ENCODE results near the gene IFFO2. TPM values are rescaled to one million over a fixed set of nuclear protein-coding genes. Genes with fewer than 3 reads are reported as not detected.

Gene IFFO2
- total and polyA plus RNA-seq, 2 of the 8 experiments (the other 6 are each of a cell fraction or from before 2014, with no cell fraction given) = 6.6 to 10.4 TPM

DNA sequence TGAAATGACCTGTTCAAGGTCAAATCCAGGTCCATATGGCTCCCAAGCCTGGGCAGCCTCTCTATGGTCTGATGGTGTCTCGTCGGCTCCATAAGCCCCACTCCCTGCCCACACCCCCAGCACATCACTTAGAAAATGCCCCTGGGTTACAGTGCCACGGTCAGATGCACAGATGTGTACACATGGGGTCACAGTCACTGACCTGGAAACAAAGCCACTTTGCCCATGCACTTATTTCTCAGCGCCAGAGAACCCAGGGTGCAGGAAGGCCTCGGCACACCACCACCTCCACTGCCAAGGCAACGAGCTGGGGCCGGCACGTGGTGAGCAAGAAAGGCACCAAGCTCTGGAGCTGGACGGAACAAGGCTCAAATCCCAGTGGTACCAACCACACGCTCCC lies 24.7 kb downstream of the IFFO2 start:
- H3K27me3 ChIP-seq (replicated peaks in 1 of 4; ENCODE audit: control insufficient read depth in 3 of 4, extremely low read depth in 1 of 4, insufficient read depth in 3 of 4, low read length in 3 of 4) = no peaks in the 10 kb centered on the region
- H4K8ac ChIP-seq (ENCODE audit: extremely low read depth, insufficient read depth, low read length) = peak overlapping the region; percentile 28; the same call in 1 of the 2 replicates
- peaks cover 0 to 2% of the 10 kb centered on the region in 2 experiments for H4K20me1 ChIP-seq (replicated peaks in 1 of 2; ENCODE audit: control insufficient read depth in 1 of 2, insufficient read depth in 2 of 2, low read length in 2 of 2)
- no peak overlapping the region for H3K27ac ChIP-seq (ENCODE audit: low read depth, low read length)
- no peak overlapping the region for H3K4me3 ChIP-seq (ENCODE audit: extremely low read depth in 1 of 4, insufficient read depth in 2 of 4, low read depth in 3 of 4, low read length in 4 of 4)
- peaks cover 7% of the 10 kb centered on the region for H3K79me1 ChIP-seq (ENCODE audit: low read depth, low read length)
- no peaks in the 10 kb centered on the region for H3K36me3 ChIP-seq (ENCODE audit: control insufficient read depth in 2 of 4, insufficient read depth in 4 of 4, low read length in 3 of 4)
- H3K9ac ChIP-seq (replicated peaks in 1 of 4; ENCODE audit: extremely low read depth in 1 of 4, low read depth in 3 of 4, low read length in 3 of 4) = no peak overlapping the region
- no peak overlapping the region for H3K23ac ChIP-seq (ENCODE audit: insufficient read length)
- FAIRE-seq (no peak), DNase-seq (ENCODE audit: low read depth in 1 of 2, low spot score in 2 of 2) (no peak)
- H2BK120ac ChIP-seq (replicated peaks; ENCODE audit: low read depth, low read length) = no peak overlapping the region
- ChIA-PET POLR2A (ENCODE audit: partially characterized antibody) (no interaction called here), CTCF (ENCODE audit: partially characterized antibody) (interaction anchor here (1.1 to 10.0 kb wide), 6 partner anchors 9 to 41 kb away, joined by 3 to 109 read pairs (median 4); no protein-coding TSS in a partner anchor)
- no peak overlapping the region for H3K14ac ChIP-seq (ENCODE audit: insufficient read length)
- 0 out of 2 replicates have a peak overlapping the region, but pooled peaks have one; percentile 39 for H2BK12ac ChIP-seq (ENCODE audit: low read depth, low read length)
- H2BK15ac ChIP-seq (ENCODE audit: low read length) = no peak overlapping the region
- TF ChIP-seq TBP (IDR thresholded peaks at IDR 0.05; ENCODE audit: low read depth, low read length) = no peak
- TF ChIP-seq SIX5 (IDR thresholded peaks at IDR 0.05; ENCODE audit: low read depth, low read length) = no peak
- TF ChIP-seq BCL11A (IDR thresholded peaks at IDR 0.05; ENCODE audit: low read depth in 2 of 2, low read length in 2 of 2) = no peak
- TF ChIP-seq JUN (IDR thresholded peaks at IDR 0.05; ENCODE audit: low read depth, low read length) = no peak
- no peak for TF ChIP-seq ZNF274 (IDR thresholded peaks at IDR 0.05; ENCODE audit: borderline replicate concordance, extremely low read depth, low read length)
- no peak for TF ChIP-seq HDAC6 (IDR thresholded peaks at IDR 0.05; ENCODE audit: low read depth, low read length)
- H4K5ac ChIP-seq (ENCODE audit: insufficient read length, low read depth, low read length) = no peak overlapping the region
- H3K4ac ChIP-seq (replicated peaks; ENCODE audit: insufficient read length, low read depth, low read length) = no peak overlapping the region
- no peak overlapping the region for H2AFZ ChIP-seq (ENCODE audit: low read length)
- H2BK5ac ChIP-seq (ENCODE audit: low read depth, low read length) = peak overlapping the region; percentile 60; the same call in 1 of the 2 replicates
- no peak overlapping the region for H2BK20ac ChIP-seq (ENCODE audit: low read length)
- no peaks in the 10 kb centered on the region for H3K79me2 ChIP-seq (ENCODE audit: control insufficient read depth in 1 of 2, insufficient read depth in 2 of 2, low read length in 2 of 2)
- 86% methylated on average over 9 of the region's 10 CpGs; no CpG with 5 or more reads in 1 of the 2 experiments for WGBS, 2 experiments (ENCODE audit: extremely low coverage in 1 of 2, insufficient coverage in 1 of 2, insufficient read length in 1 of 2, insufficient replicate concordance in 2 of 2, low coverage in 1 of 2, low lambda C conversion rate in 2 of 2, missing lambda C conversion rate in 1 of 2)
- no peak overlapping the region for H2AK5ac ChIP-seq (ENCODE audit: low read depth, low read length)
- H3K18ac ChIP-seq (ENCODE audit: extremely low read depth, low read length) = no peak overlapping the region; the same call in 1 of the 2 replicates
- H3K9me3 ChIP-seq (ENCODE audit: insufficient read depth in 2 of 2, low read depth in 1 of 2, low read length in 1 of 2) = no peaks in the 10 kb centered on the region
- no peak overlapping the region for H4K91ac ChIP-seq (replicated peaks; ENCODE audit: insufficient read length, low read length)
- peaks cover 0 to 14% (median 8%) of the 10 kb centered on the region in 4 experiments; a peak in 5 of 7 replicates for H3K4me1 ChIP-seq (replicated peaks in 1 of 4; ENCODE audit: control insufficient read depth in 3 of 4, insufficient read depth in 4 of 4, low read length in 3 of 4)
- no peaks in the 10 kb centered on the region; the same call in 1 of the 2 replicates for H3K23me2 ChIP-seq (ENCODE audit: low read depth, low read length)
- H3K4me2 ChIP-seq (ENCODE audit: insufficient read depth in 1 of 2, low read depth in 2 of 2, low read length in 2 of 2) = no peak overlapping the region
- H3K56ac ChIP-seq (replicated peaks; ENCODE audit: insufficient read length, low read depth, low read length) = no peak overlapping the region
